ENCODE measurements around the gene ZRANB3.

DNA sequence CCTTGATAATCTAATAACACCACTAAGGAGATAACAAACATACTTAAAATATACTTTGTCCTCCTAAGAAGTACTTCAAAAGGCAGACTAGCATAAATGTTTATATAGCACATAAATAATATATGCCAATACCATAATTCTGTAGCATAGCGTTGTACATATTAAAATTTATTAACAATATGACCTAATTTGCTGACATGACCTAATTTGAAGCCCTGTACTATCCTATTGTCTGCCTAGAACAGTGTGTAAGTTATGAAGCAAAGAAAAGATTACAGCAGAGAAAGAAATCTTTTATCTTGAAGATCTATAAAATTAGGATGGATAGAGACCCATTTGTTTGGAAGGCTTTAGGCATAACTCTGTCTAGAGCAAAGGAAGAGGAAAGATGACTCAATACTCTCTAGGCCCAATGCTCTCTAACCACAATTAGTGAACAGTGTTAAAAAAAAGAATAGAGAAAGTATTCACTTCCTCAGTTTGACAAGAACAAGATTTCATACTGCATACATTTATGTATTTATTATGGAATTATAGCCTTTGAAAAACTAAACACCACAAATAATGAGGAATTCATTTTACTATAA, 231.3 kb downstream of the ZRANB3 start:
- TF ChIP-seq, protein P1, sequence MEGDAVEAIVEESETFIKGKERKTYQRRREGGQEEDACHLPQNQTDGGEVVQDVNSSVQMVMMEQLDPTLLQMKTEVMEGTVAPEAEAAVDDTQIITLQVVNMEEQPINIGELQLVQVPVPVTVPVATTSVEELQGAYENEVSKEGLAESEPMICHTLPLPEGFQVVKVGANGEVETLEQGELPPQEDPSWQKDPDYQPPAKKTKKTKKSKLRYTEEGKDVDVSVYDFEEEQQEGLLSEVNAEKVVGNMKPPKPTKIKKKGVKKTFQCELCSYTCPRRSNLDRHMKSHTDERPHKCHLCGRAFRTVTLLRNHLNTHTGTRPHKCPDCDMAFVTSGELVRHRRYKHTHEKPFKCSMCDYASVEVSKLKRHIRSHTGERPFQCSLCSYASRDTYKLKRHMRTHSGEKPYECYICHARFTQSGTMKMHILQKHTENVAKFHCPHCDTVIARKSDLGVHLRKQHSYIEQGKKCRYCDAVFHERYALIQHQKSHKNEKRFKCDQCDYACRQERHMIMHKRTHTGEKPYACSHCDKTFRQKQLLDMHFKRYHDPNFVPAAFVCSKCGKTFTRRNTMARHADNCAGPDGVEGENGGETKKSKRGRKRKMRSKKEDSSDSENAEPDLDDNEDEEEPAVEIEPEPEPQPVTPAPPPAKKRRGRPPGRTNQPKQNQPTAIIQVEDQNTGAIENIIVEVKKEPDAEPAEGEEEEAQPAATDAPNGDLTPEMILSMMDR (CRISPR knock-in tag; IDR thresholded peaks at IDR 0.05): no peak
- TF ChIP-seq SP1 (IDR thresholded peaks at IDR 0.05) (no peak), SP1 (CRISPR knock-in tag; IDR thresholded peaks at IDR 0.05) (no peak)
- TF ChIP-seq, protein P2, sequence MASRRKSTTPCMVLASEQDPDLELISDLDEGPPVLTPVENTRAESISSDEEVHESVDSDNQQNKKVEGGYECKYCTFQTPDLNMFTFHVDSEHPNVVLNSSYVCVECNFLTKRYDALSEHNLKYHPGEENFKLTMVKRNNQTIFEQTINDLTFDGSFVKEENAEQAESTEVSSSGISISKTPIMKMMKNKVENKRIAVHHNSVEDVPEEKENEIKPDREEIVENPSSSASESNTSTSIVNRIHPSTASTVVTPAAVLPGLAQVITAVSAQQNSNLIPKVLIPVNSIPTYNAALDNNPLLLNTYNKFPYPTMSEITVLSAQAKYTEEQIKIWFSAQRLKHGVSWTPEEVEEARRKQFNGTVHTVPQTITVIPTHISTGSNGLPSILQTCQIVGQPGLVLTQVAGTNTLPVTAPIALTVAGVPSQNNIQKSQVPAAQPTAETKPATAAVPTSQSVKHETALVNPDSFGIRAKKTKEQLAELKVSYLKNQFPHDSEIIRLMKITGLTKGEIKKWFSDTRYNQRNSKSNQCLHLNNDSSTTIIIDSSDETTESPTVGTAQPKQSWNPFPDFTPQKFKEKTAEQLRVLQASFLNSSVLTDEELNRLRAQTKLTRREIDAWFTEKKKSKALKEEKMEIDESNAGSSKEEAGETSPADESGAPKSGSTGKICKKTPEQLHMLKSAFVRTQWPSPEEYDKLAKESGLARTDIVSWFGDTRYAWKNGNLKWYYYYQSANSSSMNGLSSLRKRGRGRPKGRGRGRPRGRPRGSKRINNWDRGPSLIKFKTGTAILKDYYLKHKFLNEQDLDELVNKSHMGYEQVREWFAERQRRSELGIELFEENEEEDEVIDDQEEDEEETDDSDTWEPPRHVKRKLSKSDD (CRISPR knock-in tag; IDR thresholded peaks at IDR 0.05; ENCODE audit: low read depth): no peak

Data from HepG2 (cell line).